ENCODE measurements around the gene GRK7.
"Not testable (repeated sequence)": the region's sequence is repeated elsewhere in the genome, so short reads cannot be mapped to it uniquely, and the experiment has no call there.

The GRK7 gene

GRCh38 chr3:141796081-141796888 lies 33.1 kb downstream of the GRK7 start:
- peak in 4 of 5 donors; percentile 27 to 91 (median 36) for DNase-seq

GRCh38 chr3:141796889-141797781 lies 33.9 kb downstream of the GRK7 start:
- peak in 3 of 5 donors; percentile 15 to 63 (median 22) for DNase-seq

- DNase-seq: no peak
These were observed 34.7 kb downstream of the GRK7 start for GRCh38 chr3:141797819-141798447.

- DNase-seq: no peak
These were observed 35.2 kb downstream of the GRK7 start for GRCh38 chr3:141798448-141798845.

GRCh38 chr3:141802316-141803077 lies 39.3 kb downstream of the GRK7 start:
- no peak for DNase-seq

- DNase-seq: not testable (repeated sequence)
These were observed 40.3 kb downstream of the GRK7 start for GRCh38 chr3:141803538-141803937.

GRCh38 chr3:141804447-141804777 lies 41.2 kb downstream of the GRK7 start:
- no peak for DNase-seq

GRCh38 chr3:141804778-141805639 lies 41.8 kb downstream of the GRK7 start:
- DNase-seq: no peak

GRCh38 chr3:141807277-141808033 lies 44.2 kb downstream of the GRK7 start:
- no peak for DNase-seq

- DNase-seq: no peak
These were observed 45.4 kb downstream of the GRK7 start for GRCh38 chr3:141808586-141808985.

GRCh38 chr3:141810161-141810560 lies 47.0 kb downstream of the GRK7 start:
- no peak for DNase-seq

GRCh38 chr3:141811348-141811747 lies 48.1 kb downstream of the GRK7 start:
- no peak for DNase-seq

- DNase-seq: no peak
These were observed 48.9 kb downstream of the GRK7 start for GRCh38 chr3:141812084-141812483.

GRCh38 chr3:141812586-141812985 lies 49.4 kb downstream of the GRK7 start:
- DNase-seq: no peak
